ENCODE measurements around the gene CDKN2AIPNL. TPM values are rescaled to one million over a fixed set of nuclear protein-coding genes. Genes with fewer than 3 reads are reported as not detected.

Gene CDKN2AIPNL
- total and polyA plus RNA-seq, 2 of the 8 experiments (the other 6 are each of a cell fraction or from before 2014, with no cell fraction given): 40.0 to 56.3 TPM

DNA sequence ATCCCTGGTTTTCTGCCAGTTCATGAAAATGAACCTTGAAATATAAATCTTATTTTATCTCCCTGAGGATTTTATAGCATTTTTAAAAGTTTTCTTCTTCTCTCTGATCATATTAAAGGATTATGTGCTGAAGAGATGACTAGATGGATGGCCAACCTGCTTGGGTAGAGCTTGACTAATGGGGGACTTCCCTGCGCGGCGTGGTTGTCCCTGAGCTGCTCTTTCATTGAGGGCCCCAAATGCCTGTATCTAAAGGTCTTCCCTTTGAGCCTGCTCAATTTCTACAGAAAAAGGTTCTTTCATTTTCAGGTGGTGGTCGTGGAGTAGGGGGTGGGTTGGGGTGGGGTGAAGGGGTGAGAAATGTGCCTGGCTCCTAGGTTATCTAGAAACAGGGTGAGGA, 20.5 kb upstream of the CDKN2AIPNL start:
- no peak overlapping the region for H3K18ac ChIP-seq (ENCODE audit: extremely low read depth, low read length)
- H3K4me3 ChIP-seq (ENCODE audit: extremely low read depth in 1 of 4, insufficient read depth in 2 of 4, low read depth in 3 of 4, low read length in 4 of 4): no peak overlapping the region
- H3K9ac ChIP-seq (replicated peaks in 1 of 4; ENCODE audit: extremely low read depth in 1 of 4, low read depth in 3 of 4, low read length in 3 of 4): no peak overlapping the region
- H2AFZ ChIP-seq (ENCODE audit: low read length): no peak overlapping the region
- DNase-seq (ENCODE audit: low read depth in 1 of 2, low spot score in 2 of 2) (no peak), FAIRE-seq (no peak)
- peaks cover 2% of the 10 kb centered on the region; the same call in 1 of the 2 replicates for H3K23me2 ChIP-seq (ENCODE audit: low read depth, low read length)
- no peak overlapping the region for H4K8ac ChIP-seq (ENCODE audit: extremely low read depth, insufficient read depth, low read length)
- H3K4ac ChIP-seq (replicated peaks; ENCODE audit: insufficient read length, low read depth, low read length): no peak overlapping the region
- H4K20me1 ChIP-seq (replicated peaks in 1 of 2; ENCODE audit: control insufficient read depth in 1 of 2, insufficient read depth in 2 of 2, low read length in 2 of 2): no peaks in the 10 kb centered on the region
- ChIA-PET POLR2A (ENCODE audit: partially characterized antibody) (interaction anchor here (1.0 to 1.9 kb wide), 3 partner anchors 18 to 35 kb away, joined by 3 to 4 read pairs (median 3); no protein-coding TSS in a partner anchor), CTCF (ENCODE audit: partially characterized antibody) (interaction anchor here (1.7 kb wide), 1 partner anchor 94 kb away, joined by 7 read pairs; no protein-coding TSS in a partner anchor)
- H3K36me3 ChIP-seq (ENCODE audit: control insufficient read depth in 2 of 4, insufficient read depth in 4 of 4, low read length in 3 of 4): 0 out of 8 replicates have a peak, but pooled peaks cover 0 to 3% (median 0%) of the 10 kb centered on the region in 4 experiments
- H3K4me2 ChIP-seq (ENCODE audit: insufficient read depth in 1 of 2, low read depth in 2 of 2, low read length in 2 of 2): no peak overlapping the region
- H3K4me1 ChIP-seq (replicated peaks in 1 of 4; ENCODE audit: control insufficient read depth in 3 of 4, insufficient read depth in 4 of 4, low read length in 3 of 4): peaks cover 6 to 25% (median 15%) of the 10 kb centered on the region in 4 experiments; a peak in 6 of 7 replicates
- H3K79me2 ChIP-seq (ENCODE audit: control insufficient read depth in 1 of 2, insufficient read depth in 2 of 2, low read length in 2 of 2): peaks cover 0 to 5% of the 10 kb centered on the region in 2 experiments; a peak in 2 of 4 replicates
- H3K56ac ChIP-seq (replicated peaks; ENCODE audit: insufficient read length, low read depth, low read length): no peak overlapping the region
- no peak overlapping the region for H2BK20ac ChIP-seq (ENCODE audit: low read length)
- no peak overlapping the region for H4K91ac ChIP-seq (replicated peaks; ENCODE audit: insufficient read length, low read length)
- H3K27ac ChIP-seq (ENCODE audit: low read depth, low read length): no peak overlapping the region
- H3K23ac ChIP-seq (ENCODE audit: insufficient read length): no peak overlapping the region
- peaks cover 0 to 1% (median 0%) of the 10 kb centered on the region in 4 experiments; a peak in 1 of 7 replicates for H3K27me3 ChIP-seq (replicated peaks in 1 of 4; ENCODE audit: control insufficient read depth in 3 of 4, extremely low read depth in 1 of 4, insufficient read depth in 3 of 4, low read length in 3 of 4)
- H2AK5ac ChIP-seq (ENCODE audit: low read depth, low read length): no peak overlapping the region
- no peak overlapping the region for H4K5ac ChIP-seq (ENCODE audit: insufficient read length, low read depth, low read length)
- H2BK15ac ChIP-seq (ENCODE audit: low read length): no peak overlapping the region
- no peak overlapping the region for H2BK12ac ChIP-seq (ENCODE audit: low read depth, low read length)
- H3K14ac ChIP-seq (ENCODE audit: insufficient read length): no peak overlapping the region
- H2BK120ac ChIP-seq (replicated peaks; ENCODE audit: low read depth, low read length): no peak overlapping the region
- TF ChIP-seq GABPA (IDR thresholded peaks at IDR 0.05; ENCODE audit: borderline replicate concordance, insufficient read depth, low read length): no peak
- no peak for TF ChIP-seq BCL11A (IDR thresholded peaks at IDR 0.05; ENCODE audit: low read depth in 2 of 2, low read length in 2 of 2)
- TF ChIP-seq BACH1 (IDR thresholded peaks at IDR 0.05; ENCODE audit: low read length): no peak
- no peak for TF ChIP-seq SP1 (IDR thresholded peaks at IDR 0.05; ENCODE audit: low read depth, low read length)
- WGBS, 2 experiments (ENCODE audit: extremely low coverage in 1 of 2, insufficient coverage in 1 of 2, insufficient read length in 1 of 2, insufficient replicate concordance in 2 of 2, low coverage in 1 of 2, low lambda C conversion rate in 2 of 2, missing lambda C conversion rate in 1 of 2): 95% methylated on average over 4 of the region's 4 CpGs; no CpG with 5 or more reads in 1 of the 2 experiments
- peaks cover 4% of the 10 kb centered on the region for H3K79me1 ChIP-seq (ENCODE audit: low read depth, low read length)
- H2BK5ac ChIP-seq (ENCODE audit: low read depth, low read length): no peak overlapping the region
- no peaks in the 10 kb centered on the region for H3K9me3 ChIP-seq (ENCODE audit: insufficient read depth in 2 of 2, low read depth in 1 of 2, low read length in 1 of 2)
